ENCODE data around the gene POF1B.
"Not testable (repeated sequence)": the region's sequence is repeated elsewhere in the genome, so short reads cannot be mapped to it uniquely, and the experiment has no call there.

The POF1B gene, protein sequence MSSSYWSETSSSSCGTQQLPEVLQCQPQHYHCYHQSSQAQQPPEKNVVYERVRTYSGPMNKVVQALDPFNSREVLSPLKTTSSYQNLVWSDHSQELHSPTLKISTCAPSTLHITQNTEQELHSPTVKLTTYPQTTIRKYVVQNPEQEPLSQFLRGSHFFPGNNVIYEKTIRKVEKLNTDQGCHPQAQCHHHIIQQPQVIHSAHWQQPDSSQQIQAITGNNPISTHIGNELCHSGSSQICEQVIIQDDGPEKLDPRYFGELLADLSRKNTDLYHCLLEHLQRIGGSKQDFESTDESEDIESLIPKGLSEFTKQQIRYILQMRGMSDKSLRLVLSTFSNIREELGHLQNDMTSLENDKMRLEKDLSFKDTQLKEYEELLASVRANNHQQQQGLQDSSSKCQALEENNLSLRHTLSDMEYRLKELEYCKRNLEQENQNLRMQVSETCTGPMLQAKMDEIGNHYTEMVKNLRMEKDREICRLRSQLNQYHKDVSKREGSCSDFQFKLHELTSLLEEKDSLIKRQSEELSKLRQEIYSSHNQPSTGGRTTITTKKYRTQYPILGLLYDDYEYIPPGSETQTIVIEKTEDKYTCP

DNA sequence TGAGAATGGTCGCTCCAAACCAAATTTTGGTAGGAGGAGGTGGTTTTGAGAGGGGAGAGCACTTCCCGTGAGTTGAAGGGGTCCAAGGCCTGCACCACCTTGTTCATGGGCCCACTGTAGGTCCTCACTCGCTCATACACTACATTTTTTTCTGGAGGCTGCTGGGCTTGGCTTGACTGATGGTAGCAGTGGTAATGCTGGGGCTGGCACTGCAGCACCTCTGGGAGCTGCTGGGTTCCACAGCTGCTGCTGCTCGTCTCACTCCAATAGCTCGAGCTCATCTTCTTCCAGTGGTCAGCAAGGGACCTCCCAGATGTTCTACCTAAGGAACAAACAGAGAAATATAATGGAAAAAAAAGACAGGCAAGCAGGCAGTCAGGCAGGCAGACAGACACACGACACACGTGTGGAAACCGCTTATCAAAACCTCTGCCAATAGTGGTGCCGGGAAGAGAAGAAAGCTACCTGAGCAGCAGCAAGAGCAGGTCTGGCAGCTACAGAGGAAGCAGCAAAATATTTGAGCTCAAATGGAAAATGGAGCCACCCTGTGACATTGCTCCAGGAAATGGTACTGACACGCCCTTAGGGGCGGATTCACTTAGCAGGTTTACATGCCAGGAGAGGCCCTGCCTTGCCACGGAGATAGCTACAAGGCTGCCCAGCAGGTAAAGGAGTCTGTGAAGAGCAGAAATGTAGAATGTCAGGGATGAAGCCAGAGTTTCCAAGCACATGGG, at the start of gene POF1B:
POF1B (minus strand) TSS at position 492 of the 734 bp plus-strand sequence; CDS start at position 281, 211 bp downstream.
- DNase-seq (ENCODE audit: low read depth, low spot score): peak; percentile 43

DNA sequence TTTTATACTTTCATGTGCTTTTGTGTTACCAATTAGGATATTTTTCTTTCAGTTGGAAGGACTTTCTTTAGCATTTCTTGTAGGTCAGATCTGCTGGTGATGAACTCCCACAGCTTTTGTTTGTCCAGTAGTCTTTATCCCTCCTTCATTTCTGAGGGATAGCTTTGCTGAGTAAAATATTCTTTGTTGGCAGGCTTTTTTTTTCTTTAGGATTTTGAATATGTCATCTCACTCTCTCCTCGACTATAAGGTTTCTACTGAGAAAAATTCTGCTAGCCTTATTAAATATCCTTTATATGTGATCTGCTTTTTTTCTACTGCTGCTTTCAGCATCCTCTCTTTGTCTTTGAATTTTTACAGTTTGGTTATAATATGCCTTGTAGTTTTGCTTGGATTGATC, 49.6 kb upstream of the POF1B start:
- no peak for DNase-seq (ENCODE audit: low read depth, low spot score)

DNA sequence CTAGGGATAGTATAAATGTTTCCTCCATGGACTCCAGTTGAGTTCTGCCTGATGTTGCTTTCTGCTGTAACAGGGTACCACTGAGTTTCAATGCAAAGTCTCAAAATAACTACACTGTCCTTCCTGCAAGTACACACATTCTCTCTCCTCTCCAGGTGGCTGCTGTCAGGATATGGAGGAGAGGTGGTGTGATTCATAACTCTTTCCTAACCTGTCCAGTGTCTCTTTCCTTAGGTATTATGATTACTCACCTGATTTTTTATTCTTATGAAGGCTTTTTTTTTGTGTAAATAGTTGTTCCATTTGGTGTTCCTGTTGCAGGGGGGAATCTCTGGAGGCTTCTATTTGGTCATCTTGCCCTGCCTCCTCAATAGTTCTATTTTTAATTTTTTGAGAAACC, 39.8 kb upstream of the POF1B start:
- no peak for DNase-seq (ENCODE audit: low read depth, low spot score)

DNA sequence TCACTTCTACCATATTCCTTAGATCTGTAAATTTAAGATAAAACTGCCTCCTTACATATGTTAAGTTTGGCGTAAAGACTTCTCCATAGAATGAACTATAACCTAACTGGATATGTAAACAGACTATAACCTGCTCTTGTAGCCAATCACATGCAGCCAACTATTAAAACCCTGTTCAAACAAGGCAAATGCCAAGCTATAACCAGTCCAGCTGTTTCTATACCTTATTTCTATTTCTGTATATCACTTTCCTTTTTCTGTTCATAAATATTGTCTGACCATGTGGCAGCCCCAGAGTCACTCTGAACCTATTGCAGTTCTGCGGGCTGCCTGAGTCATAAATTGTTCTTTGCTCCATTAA, 12.4 kb upstream of the POF1B start:
- no peak for DNase-seq (ENCODE audit: low read depth, low spot score)

DNA sequence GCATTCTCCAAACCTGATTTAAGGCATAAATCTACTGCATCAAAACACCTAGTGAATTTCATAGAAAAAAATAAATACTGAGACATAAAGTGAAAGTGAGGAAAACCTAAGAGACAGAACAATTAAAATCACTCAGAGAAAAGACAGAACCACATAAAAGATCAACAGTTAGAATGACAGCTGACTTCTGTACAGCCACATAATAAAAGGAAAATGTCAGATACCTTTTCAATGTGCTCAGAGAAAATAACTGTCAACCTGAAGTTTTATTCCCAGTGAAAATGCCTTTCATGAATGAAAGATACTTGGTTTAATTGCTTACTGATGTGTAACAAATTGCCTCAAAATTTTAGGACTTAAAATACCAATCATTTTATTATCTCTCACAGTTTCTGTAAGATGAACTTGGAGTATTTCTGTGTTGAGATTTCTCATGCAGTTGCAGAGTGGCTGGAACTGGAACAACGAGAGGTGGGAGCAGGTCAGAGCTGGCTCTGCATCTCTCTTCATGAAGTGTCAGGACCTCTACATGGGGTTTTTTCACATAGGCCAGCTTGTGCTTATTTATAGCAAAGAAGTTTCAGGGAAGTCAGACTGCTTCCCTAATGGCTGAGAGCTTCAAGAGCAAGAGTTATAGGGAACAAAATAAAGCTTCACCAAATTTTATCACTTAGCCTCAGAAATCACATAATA, 11.9 kb upstream of the POF1B start:
- no peak for DNase-seq (ENCODE audit: low read depth, low spot score)

DNA sequence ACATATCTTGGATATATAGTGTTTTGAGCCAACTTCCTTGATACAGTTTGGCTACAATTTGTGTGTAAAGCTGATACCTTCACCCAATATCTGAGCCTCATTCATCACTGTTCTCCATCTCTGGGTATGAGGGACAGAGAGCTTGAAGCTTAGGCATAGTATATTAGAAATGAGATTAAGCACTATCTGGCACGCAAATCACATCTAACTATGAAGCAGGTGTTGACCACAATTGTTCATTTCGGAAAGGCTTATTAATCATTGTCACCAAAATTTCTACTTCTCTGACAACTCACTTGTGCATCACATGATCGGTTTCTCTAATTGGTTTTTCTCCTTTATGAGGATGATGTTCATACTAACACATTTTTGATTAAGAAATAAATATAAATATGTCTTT, 2.1 kb upstream of the POF1B start:
- no peak for DNase-seq (ENCODE audit: low read depth, low spot score)

DNA sequence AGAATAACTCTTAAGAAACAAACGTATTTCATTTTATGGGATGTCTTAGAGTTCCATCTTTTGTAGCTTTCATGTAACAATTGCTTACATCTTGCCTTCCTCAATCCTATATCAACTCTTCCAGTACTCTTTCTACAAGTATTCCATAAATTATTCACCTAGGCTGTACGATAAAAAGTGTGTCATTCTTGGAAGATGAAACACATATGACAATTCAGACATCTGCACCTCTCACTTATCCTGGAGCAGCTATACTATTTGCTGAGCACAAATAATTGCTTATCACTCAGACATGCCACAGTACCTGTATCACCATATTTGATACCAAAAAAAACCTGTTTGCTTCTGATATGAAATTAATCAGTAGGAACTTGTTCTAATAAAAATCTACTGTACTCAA, 1.0 kb downstream of the POF1B start:
- DNase-seq (ENCODE audit: low read depth, low spot score): no peak

DNA sequence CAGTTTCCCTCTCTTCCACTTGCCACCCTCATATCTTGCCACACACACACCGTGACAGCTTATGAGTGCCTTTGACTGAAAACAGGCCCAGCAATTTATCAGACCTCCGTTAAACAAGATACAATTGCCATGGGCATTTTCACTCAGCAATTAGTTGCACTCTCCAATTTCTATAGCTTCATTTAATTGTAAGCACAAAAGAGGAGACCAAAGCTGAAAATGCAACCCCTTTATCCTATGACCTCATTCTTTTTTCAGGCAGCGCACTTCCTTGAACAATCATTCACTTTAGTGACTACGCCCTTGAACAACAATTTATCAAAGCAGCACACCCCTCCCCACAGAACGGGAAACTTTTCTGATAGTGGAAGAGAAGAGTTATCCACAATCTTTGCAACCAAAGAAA, 4.1 kb downstream of the POF1B start:
- DNase-seq (ENCODE audit: low read depth, low spot score): peak; percentile 3

DNA sequence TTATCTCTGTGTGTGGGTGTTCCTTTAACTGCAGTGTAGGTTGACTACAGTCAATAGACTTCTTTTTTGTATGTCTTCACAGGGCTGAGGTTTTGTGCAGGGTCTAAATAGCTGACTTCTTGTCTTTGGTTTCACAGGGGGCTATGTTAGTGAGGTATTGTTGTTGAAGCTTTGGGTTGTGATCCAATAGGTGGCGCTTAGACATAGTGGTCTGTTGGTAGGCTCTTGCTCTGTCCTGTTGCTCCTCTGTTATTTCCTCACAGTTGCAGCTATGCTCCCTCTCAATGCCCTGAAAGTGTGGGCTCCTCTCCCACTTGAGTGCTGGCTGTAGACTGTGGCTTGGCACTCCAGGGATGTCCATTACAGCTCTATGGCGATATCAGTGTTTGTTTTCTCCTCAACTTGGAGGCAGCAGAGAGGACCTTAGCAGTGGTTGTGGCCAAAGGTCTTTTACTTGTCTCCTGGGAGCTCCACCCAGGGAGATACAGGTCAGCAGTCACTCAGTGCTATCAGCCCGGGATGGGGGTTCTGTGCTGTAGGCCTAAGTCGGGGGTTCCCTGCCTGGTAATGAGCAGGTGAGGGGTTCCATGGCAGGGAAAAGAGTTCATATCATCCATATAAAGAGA, 14.0 kb downstream of the POF1B start:
- DNase-seq (ENCODE audit: low read depth, low spot score): peak; percentile 66

DNA sequence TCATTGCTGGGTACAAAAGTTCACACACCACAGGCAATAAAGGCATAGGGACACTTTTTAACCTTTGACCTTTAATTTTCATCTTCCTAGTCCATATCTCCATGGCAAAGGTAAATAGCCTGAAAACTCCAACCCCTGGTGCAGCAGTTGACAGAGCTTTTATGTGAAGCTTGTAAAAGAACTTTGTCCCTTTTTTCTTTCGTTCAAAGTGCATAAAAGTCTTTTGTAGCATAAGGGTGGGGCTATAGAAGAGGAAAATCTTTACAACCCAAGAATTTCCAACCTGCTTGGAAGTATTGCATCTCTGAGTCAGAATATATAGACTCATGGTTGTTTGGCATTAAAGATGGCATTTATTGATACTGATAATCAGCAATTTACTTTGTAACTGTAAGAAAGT, 20.4 kb downstream of the POF1B start:
- DNase-seq (ENCODE audit: low read depth, low spot score): no peak

DNA sequence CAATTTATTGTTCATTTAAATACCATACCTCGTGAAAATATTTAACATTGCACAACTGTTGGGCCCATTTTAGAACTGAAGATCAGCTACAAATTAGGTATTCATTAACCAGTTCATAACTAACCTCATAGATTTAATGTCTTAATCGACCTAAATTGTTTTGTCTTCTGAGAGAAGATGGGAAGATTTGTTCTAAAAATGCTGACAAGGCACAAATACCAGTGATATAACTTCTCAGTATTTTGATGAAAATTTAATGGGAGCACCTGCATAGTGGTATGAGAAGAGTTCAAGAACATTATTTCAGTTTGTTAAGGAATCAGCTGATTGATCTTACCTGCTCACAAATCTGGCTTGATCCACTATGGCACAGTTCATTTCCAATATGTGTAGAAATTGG, 33.9 kb downstream of the POF1B start:
- no peak for DNase-seq (ENCODE audit: low read depth, low spot score)

DNA sequence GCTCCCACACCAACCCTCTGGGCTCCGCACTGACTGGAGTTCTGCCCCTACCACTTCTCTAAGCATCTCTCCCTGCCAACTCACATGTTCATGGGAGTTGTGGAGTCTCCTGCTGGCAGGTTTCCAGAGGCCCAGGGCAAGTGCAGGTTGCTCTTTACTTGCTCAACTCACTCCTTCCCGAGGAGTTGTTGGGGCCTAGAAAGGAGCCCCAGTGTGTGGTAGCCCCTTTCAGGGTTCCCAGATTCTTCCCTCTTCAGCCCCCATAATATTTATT, 52.5 kb downstream of the POF1B start:
- no peak for DNase-seq (ENCODE audit: low read depth, low spot score)

DNA sequence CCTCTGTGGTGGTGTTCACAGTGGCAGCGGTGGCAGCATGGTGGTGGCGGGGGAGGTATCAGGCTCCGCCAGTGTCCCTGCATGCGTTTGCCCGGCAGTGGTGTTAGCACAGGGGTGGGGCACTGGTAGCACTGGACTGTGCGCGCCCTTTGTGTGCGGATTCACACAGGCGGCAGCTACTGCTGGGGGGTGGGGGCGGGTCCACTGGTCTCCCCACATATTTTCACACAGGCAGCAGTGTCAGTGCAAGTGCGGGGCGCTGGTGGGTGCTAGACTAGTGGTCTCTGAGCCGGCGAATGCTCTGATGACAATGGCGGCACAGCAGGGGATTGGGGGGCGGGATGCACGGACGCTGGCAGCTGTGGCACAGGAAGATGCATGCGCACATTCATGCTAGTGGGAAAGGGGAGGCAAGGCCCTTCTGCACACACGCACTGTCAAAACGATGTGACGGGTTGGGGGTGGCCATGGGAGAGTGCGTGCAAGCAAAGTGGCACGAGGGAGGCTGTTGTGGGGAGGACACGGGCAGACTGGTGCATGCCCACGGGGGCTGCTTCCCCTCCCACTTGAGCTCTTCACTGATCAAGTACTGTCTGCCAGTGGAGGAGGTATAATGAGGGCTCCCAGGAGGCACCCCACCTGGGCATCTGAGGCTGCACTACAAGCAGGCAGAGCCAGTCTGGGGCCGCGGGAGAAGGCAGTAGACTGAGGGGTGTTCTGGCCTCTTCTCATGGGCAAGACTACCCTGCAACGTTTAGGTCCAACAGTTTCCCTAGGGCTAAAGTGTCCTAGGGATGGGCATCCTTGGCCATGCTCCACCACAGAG, 53.0 kb downstream of the POF1B start:
- no peak for DNase-seq (ENCODE audit: low read depth, low spot score)

DNA sequence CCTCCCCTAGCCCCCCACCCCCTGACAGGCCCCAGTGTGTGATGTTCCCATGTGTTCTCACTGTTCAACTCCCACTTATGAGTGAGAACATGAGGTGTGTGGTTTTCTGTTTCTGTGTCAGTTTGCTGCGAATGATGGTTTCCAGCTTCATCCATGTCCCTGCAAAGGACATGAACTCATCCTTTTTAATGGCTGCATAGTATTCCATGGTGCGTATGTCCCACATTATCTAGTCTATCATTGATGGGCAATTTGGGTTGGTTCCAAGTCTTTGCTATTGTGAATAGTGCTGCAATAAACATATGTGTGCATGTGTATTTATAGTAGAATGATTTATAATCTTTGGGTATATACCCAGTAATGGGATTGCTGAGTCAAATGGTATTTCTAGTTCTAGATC, 68.1 kb downstream of the POF1B start:
- not testable (repeated sequence) for DNase-seq (ENCODE audit: low read depth, low spot score)

DNA sequence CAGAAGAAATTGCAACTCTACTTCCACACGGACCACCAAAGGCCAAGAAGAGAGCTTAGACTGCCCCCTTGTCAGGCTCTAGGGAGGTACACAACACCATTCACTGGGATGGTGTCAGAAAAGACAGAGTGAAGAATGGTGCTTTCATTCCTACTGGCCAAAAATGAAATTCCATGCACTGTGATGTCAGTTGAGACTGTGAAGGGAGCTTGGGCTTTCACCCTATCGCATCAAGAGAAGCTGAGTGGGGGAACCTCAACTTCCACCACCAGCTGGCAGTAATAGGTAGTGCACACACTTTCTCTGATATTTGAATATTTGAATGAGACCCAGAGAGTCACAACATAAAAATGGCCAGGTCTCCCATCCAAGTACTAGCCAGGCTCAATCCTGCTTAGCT, 69.7 kb downstream of the POF1B start:
- DNase-seq (ENCODE audit: low read depth, low spot score): peak; percentile 13

DNA sequence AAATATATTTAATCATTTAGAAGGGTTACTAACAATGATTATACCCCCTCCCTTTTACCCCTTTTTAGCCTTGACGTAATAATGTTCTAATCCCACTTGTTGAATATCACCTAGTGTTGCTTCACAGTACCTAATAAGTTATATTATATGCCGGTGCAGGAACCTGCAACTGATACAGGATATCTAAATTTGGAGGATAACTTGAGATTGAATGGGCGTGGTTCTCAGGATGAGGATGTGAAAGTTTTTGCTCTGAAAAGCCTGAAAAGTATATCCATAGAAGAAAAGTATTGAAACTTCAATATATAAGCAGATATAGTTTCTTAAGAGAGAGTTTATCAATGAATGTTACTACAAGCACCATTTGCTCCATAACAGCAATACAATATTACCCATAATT, 75.9 kb downstream of the POF1B start:
- DNase-seq (ENCODE audit: low read depth, low spot score): no peak

DNA sequence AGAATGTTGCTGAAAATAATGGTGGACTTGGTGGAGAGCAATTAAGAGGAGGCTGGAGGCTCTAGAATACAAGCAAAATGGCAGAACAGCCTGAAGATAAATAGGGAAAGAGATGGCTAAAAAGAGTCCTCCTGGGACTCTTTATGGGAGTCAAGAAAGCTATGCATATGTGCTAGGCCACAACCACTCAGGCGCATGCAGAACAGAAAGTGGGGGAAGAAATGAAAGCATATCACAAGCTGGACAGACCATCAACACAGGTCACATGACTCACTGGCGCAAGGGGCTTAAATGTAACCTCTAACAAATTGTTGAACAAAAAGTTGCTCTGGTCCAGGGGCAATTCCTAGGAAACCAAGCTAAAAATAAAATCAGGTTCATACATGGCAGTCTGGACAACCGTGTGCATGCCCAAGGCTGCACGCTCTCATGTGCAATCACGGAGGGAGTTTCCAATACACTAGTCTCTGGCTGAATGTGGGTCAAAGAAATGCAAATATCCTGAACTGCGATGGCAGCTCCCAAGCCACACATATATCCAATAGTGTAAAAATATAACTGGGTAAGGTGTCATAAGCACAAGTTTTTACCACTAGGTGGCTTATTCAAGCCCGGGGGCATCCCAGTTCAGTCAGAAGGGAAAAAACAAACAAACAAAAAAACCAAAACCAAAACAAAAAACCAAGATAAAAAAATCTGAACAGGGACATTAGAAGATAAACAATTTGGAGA, 90.3 kb downstream of the POF1B start:
- DNase-seq (ENCODE audit: low read depth, low spot score): no peak

DNA sequence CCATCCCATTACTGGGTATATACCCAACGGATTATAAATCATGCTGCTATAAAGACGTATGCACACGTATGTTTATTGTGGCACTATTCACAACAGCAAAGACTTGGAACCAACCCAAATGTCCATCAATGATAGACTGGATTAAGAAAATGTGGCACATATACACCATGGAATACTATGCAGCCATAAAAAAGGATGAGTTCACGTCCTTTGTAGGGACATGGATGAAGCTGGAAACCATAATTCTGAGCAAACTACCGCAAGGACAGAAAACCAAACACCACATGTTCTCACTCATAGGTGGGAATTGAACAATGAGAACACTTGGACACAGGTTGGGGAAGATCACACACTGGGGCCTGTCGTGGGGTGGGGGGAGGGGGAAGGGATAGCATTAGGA, 94.2 kb downstream of the POF1B start:
- not testable (repeated sequence) for DNase-seq (ENCODE audit: low read depth, low spot score)

DNA sequence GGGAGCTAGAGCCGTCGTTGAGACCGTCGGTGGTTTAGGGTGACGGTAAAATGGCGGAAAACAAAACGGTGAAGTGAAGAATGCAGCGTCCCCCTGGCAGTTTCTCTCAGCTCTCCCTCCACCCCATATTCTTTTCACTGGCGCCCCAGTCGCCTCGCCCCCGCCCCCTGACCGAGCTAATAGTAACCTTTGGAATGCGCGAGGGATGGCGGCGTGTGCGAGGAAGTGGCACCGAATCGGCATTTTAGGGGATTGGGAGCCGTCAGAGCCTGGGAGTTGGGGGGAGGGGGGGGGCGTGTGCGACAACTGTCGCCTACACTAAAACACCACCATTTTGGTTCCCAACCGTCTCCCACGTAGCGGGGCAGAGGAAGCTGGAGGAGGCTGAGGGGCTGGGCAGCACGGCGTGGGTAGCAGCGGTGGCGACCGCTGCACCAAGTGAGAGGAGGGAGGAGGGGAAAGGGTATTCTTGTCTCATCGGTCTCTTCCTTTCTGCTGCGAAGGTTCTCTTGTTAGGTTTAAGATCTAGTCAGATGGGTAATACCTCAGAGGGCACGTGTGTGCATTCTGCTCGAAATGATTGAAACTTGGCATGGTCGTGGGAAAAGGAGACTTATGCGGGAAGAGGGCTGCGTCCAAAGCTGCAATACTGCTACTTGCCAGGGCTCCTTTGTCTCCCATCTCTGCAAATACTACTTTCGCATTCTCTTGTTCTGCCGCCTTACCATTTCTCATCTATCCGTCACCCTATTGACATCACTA, 134.8 kb downstream of the POF1B start:
- peak; percentile 56 for DNase-seq (ENCODE audit: low read depth, low spot score)
